ENCODE results near the gene TDO2. TPM values are rescaled to one million over a fixed set of nuclear protein-coding genes. Genes with fewer than 3 reads are reported as not detected.

The TDO2 gene
- total RNA-seq, 1 donor from 2014 or later = not detected

- peak; percentile 92 for DNase-seq (ENCODE audit: low spot score)
Measured at GRCh38 chr4:155953151-155954117, 49.9 kb downstream of the TDO2 start, which contains the start of gene CTSO. Gene CTSO (minus strand): TSS chr4:155953866. CDS start chr4:155953847, 19 bp downstream.

GRCh38 chr4:155954118-155954685 lies 50.7 kb downstream of the TDO2 start:
- no peak for DNase-seq (ENCODE audit: low spot score)

- no peak for DNase-seq (ENCODE audit: low spot score)
Measured at GRCh38 chr4:155954939-155955338, 51.4 kb downstream of the TDO2 start.

- no peak for DNase-seq (ENCODE audit: low spot score)
Measured at GRCh38 chr4:155956461-155956860, 53.0 kb downstream of the TDO2 start.

GRCh38 chr4:155959417-155959816 lies 55.9 kb downstream of the TDO2 start:
- no peak for DNase-seq (ENCODE audit: low spot score)

GRCh38 chr4:155960522-155960921 lies 57.0 kb downstream of the TDO2 start:
- no peak for DNase-seq (ENCODE audit: low spot score)

- no peak for DNase-seq (ENCODE audit: low spot score)
Measured at GRCh38 chr4:155961575-155961974, 58.1 kb downstream of the TDO2 start.

- DNase-seq (ENCODE audit: low spot score) = no peak
Measured at GRCh38 chr4:155962767-155963166, 59.3 kb downstream of the TDO2 start.

GRCh38 chr4:155964016-155964891 lies 60.8 kb downstream of the TDO2 start:
- DNase-seq (ENCODE audit: low spot score) = no peak

- no peak for DNase-seq (ENCODE audit: low spot score)
Measured at GRCh38 chr4:155966171-155966570, 62.7 kb downstream of the TDO2 start.

GRCh38 chr4:155966731-155967395 lies 63.4 kb downstream of the TDO2 start:
- no peak for DNase-seq (ENCODE audit: low spot score)

Other genes with a start within 250 kb of the TDO2 start
- 12.7 TPM for gene GUCY1A1, start 236.8 kb upstream of the TDO2 start, total RNA-seq
- 5.0 TPM for gene GUCY1B1, start 144.7 kb upstream of the TDO2 start, total RNA-seq
- not detected for gene ASIC5, start 37.4 kb upstream of the TDO2 start, total RNA-seq
- 14.2 TPM for gene CTSO, start 50.2 kb downstream of the TDO2 start, total RNA-seq